ENCODE results near the gene MMGT1. TPM values are rescaled to one million over a fixed set of nuclear protein-coding genes. Genes with fewer than 3 reads are reported as not detected.

Gene MMGT1
- total RNA-seq, result 10 to 100 TPM; 22.7 to 27.2 TPM
- long read RNA-seq, transcript MMGT1-201 (4 exons, 3,738 nt), result major isoform, 20 of 23 reads
- long read RNA-seq, partial matches to known transcripts, result 0 of 23 reads
- long read RNA-seq, other reads (novel, unspliced or antisense), result 3 of 23 reads

DNA sequence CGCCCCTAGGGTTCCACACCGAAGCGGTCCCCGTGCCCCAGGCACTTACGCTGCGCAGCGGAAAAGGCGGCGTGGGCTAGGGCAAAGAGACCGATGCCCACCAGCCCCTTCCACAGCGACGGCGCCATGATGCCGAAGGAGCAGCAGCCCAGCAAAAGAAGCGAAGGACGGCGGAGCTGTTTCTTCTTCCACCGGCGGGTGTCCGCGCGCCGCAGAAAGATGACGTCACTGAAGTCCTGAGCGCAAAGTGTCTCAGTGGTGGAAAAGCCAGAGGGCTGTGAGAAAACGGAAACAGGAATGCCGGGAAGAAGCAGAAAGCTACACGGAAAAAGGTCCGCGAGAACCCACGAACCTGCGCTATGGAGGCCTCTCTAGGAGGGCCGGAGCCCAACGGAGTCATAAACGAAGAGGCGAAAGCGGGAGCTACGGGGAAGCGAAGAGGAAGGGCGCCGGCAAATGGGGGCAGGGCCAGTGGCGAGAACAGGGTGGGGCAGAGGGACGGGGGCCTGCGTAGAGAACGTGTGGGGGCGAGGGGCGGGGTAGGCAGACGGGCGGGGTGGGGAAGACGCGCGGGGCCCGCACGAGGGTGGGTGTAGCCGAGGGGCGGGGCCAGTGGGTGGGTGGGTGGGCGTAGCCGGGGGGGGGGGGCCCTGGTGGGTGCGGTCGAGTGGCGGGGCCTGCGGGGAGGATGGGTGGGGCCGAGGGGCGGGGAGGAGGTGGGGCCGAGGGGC is at the start of gene MMGT1:
MMGT1 (minus strand) TSS at position 441 of the 731 bp plus-strand sequence; CDS start at position 128, 313 bp downstream.
- intact Hi-C loops (cut with DNase I), result no loop called here
- peak; percentile 89 to 95 for ATAC-seq
- DNase-seq, result peak; percentile 86

DNA sequence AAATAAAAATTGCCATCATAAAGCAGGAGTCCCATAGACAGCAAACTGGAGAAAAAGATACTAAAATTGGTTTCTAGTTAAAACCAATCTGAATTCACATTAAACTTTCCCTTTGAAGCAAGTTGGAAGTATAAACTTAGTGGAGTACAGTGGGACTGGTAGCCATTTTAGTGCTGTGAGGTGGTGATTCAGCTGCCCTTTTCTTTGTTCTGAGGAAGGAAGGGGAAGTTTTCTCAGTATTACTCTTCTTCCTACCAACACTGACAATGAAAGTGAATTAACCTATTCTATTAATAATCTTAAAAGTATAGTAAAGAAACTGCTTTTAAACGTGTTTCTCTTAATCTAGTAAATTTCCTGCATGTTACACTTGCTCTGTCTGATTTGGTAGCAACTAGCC is 48.1 kb upstream of the MMGT1 start:
- intact Hi-C loops (cut with DNase I), result loop anchor here (10.0 kb wide), 2 partner anchors 253 to 563 kb away; no protein-coding TSS in a partner anchor
- DNase-seq (no peak), ATAC-seq (no peak)

- intact Hi-C loops (cut with DNase I), result loop anchor here (10.0 kb wide), 2 partner anchors 254 to 564 kb away; no protein-coding TSS in a partner anchor
These were observed 47.4 kb upstream of the MMGT1 start for GRCh38 chrX:136021160-136021559.

GRCh38 chrX:136019226-136019625 is 45.4 kb upstream of the MMGT1 start:
- ATAC-seq (no peak), DNase-seq (no peak)

More at GRCh38 chrX:136021160-136021559, 47.4 kb upstream of the MMGT1 start:
- DNase-seq (no peak), ATAC-seq (no peak)

GRCh38 chrX:136016881-136017280 is 43.1 kb upstream of the MMGT1 start:
- ATAC-seq, result no peak
- intact Hi-C loops (cut with DNase I), result no loop called here
- no peak for DNase-seq

More at GRCh38 chrX:136019226-136019625, 45.4 kb upstream of the MMGT1 start:
- intact Hi-C loops (cut with DNase I), result no loop called here

GRCh38 chrX:136015016-136015415 is 41.2 kb upstream of the MMGT1 start:
- ATAC-seq (no peak), DNase-seq (no peak)
- intact Hi-C loops (cut with DNase I), result no loop called here

DNA sequence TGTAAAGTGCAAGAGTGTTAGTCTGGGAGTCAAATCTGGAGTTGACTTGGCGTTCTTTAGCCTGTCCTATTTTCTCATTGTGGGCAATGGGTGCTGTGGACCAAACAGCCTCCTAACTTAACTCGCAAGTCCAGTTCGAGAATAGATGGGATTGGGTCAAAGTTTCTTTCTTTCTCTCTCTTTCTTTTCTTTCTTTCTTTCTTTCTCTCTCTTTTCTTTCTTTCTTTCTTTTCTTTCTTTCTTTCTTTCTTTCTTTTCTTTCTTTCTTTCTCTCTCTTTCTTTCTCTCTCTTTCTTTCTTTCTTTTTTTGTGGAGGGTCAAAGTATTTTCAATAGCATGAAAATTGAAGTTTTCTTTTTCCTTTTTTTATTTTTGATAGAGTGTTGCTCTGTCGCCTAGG is 14.5 kb upstream of the MMGT1 start:
- no peak for DNase-seq
- intact Hi-C loops (cut with DNase I), result no loop called here
- ATAC-seq, result no peak

DNA sequence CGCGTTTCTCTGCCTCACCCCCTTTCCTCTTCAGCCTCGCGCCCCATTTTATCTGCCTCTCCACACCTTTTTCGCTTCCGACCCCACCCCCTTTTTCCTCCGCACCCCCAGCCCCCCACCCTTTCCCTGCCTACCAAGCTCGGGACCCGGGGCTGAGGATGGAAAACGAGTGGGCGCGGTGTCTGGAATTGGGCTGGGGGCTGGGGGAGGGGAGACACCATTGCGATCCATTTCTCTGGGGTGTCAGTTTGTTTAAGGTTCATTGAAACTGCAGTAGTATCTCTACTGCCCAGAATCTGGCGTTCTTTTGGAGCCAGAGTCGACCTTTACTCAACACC is 12.2 kb upstream of the MMGT1 start:
- DNase-seq (no peak), ATAC-seq (no peak)
- intact Hi-C loops (cut with DNase I), result no loop called here

DNA sequence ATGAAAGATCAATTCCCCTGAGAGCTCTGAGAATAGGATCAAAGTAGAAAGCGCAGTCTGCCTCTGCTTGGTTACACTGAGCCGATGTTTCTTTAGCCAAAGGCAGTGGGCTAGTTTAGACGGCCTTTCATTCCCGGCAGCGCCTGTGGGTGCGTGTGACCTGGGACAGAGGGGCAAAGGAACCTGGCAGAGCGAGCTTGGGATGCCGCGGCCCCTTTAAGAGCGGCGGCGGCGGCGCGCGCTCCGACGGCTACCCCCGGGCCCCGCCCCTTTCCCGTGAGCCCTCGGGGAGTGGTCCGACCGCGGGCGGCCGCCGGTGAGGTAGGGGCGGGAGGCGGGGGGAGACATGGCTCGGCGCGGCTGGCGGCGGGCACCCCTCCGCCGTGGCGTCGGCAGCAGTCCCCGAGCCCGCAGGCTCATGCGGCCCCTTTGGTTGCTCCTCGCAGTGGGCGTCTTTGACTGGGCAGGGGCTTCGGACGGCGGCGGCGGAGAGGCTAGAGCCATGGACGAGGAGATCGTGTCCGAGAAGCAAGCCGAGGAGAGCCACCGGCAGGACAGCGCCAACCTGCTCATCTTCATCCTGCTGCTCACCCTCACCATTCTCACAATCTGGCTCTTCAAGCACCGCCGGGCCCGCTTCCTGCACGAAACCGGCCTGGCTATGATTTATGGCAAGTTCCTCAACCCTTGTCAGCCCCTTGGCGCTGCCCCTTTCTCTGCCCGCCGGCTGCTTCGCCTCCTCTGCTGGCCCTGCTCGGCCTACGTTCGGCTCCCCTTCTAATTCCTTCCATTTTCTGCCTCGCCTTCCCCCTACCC is 11.6 kb upstream of the MMGT1 start, which contains the start of gene SLC9A6:
SLC9A6 (plus strand) TSS at position 279 of the 816 bp plus-strand sequence; CDS start at position 503, 224 bp downstream.
- intact Hi-C loops (cut with DNase I), result no loop called here

GRCh38 chrX:135984791-135985156 is 11.0 kb upstream of the MMGT1 start:
- intact Hi-C loops (cut with DNase I), result no loop called here
- ATAC-seq (no peak), DNase-seq (no peak)

More for the DNA sequence above, 11.6 kb upstream of the MMGT1 start, which contains the start of gene SLC9A6:
- DNase-seq (peak; percentile 79), ATAC-seq (peak; percentile 98 to 99)

DNA sequence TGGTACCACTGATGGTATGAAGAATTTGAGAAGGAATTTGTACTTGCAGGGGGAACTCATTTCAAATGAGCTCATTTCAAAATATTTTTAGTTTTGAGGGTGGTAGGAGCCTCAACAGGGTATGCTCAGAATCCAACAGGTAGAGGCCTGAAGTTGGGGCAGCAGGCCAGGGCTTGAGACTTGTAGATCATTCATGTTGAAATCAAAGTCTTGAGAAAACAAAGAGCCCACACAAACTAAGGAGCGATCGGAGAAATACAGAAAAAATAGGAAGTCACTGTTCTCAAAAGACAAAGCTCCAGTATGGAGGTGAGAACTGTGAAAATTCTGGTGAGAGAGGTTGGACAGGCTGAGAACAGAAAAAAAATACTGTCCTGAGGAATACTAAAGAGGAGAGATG is 10.5 kb upstream of the MMGT1 start:
- ATAC-seq (no peak), DNase-seq (no peak)
- intact Hi-C loops (cut with DNase I), result no loop called here

GRCh38 chrX:135982860-135983259 is 9.1 kb upstream of the MMGT1 start:
- no peak for DNase-seq
- no peak for ATAC-seq
- intact Hi-C loops (cut with DNase I), result no loop called here

DNA sequence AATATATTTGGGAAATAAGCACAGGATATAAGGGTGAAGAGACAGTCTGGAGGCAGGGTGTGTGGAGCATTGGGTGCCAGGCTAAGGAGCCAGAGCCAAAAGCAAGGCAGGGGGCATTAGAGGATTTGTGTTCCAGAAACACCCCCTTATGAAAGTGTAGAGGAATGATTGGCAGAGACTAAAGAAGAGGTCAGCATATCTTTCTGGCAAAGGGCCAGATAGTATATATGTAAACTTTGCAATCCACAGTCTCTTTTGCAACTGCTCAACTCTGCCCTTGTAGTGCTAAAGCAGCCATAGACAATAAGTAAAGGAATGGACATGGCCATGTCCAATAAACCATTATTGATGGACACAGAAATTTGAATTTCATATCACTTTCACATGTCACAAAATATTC is 7.9 kb upstream of the MMGT1 start:
- intact Hi-C loops (cut with DNase I), result no loop called here
- ATAC-seq (no peak), DNase-seq (no peak)

- intact Hi-C loops (cut with DNase I), result no loop called here
- ATAC-seq (no peak), DNase-seq (no peak)
These were observed 7.2 kb upstream of the MMGT1 start for GRCh38 chrX:135981010-135981409.

GRCh38 chrX:135977611-135978010 is 3.8 kb upstream of the MMGT1 start:
- DNase-seq (no peak), ATAC-seq (no peak)
- intact Hi-C loops (cut with DNase I), result no loop called here

DNA sequence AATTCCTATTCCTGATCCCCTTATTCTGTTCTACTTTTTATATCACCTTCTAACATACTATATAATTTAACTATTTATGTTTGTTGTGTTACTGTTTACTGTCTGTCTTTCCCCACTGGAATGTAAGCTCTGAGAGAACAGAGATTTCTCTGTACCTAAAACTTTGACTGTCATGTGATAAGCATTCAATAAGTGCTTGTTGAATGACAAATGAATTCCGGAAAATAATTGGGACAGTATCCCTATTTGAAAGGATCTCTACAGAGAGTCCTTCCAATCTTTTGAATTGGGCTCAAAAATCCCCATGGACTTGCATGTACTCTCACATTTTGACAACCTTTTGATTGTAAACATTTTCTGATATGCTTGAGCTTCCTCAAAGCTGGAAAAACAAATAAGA is 1.6 kb upstream of the MMGT1 start:
- intact Hi-C loops (cut with DNase I), result no loop called here
- ATAC-seq (no peak), DNase-seq (no peak)

DNA sequence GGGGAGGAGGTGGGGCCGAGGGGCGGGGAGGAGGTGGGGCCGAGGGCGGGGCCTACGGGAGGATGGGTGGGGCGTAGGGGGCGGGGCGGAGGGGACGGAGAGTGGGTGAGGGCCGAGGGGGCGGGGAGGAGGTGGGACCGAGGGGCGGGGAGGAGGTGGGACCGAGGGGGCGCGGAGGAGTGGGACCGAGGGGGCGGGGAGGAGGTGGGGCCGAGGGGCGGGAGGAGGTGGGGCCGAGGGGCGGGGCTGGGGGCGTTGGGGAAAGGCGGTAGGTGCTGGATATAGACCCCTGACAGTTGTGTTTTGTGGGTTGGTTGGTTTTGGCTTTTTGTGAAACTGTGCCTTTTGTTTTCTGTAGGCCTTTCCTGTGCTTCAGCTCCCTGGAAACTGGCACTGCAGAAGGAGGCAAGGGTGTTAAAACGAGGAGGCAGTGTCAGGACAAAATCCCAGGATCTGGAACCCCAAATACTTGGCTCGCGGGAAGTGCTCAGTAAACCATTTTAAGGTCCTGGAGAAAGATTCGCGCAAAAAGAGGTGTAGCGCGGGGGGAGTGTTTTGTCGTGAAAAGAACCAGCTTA is 580 bp upstream of the MMGT1 start:
- intact Hi-C loops (cut with DNase I), result no loop called here
- peak; percentile 80 to 84 for ATAC-seq
- peak; percentile 81 for DNase-seq

GRCh38 chrX:135973025-135973547 is 702 bp downstream of the MMGT1 start:
- DNase-seq (no peak), ATAC-seq (peak in 1 of 2 donors; percentile 44)
- intact Hi-C loops (cut with DNase I), result no loop called here

- intact Hi-C loops (cut with DNase I), result no loop called here
- ATAC-seq (no peak), DNase-seq (no peak)
These were observed 22.5 kb downstream of the MMGT1 start for GRCh38 chrX:135951291-135951690.
